Fibroblast of mammary gland (primary cell): Measurements from ENCODE around the gene MS4A3.

Experiments
- DNase-seq: peaks from one replicate; pipeline ENCODE4 v3.0.0-alpha.2; 2010; ENCODE audit warnings: low read depth
- H3K4me3 ChIP-seq: 2 replicates; pipeline ENCODE4 v1.5.1; 2011; ENCODE audit warnings: low read depth, mild to moderate bottlenecking, low read length, moderate library complexity; ENCODE audit not compliant: control insufficient read depth
- TF ChIP-seq, protein P1 (sequence below): conservative IDR thresholded peaks from 2 replicates; pipeline ENCODE4 v1.5.1; 2011; ENCODE audit warnings: low read depth, low read length, inconsistent platforms; ENCODE audit not compliant: control insufficient read depth, insufficient read depth

Gene MS4A3

DNA sequence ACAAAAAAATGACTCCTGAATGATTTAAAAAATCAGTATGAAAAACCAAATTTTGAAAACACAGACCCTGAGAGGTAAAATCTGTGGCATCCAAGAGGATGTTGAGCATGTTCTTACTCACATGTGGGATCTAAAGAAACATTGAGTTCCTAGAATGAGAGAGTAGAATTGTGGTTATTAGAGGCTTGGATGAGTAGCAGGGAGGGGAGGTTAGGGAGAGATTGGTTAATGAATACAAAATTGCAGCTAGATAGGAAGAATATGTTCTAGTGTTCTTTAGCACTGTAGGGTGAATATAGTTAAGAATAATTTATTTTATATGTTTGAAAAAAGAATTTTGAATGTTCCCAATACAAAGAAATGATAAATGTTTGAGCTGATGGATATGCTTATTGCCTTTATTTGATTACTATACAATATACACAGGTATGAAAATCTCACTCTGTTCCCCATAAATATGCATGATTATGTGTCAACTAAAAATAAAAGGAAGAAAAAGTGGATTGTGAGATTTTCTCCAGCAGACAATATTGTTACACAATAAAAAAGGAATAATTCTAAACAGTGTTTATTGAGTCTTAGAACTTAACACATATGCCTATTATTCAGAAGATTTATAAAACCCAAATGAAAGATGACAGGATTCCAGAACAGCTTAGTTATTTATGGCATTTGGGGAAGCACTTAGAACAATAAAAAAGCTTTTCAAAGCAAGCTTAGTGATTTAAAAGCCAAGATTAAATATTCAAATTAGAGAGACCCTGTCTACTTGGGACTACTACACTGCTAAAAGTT lies 60.7 kb downstream of the MS4A3 start:
- TF ChIP-seq, protein P1, sequence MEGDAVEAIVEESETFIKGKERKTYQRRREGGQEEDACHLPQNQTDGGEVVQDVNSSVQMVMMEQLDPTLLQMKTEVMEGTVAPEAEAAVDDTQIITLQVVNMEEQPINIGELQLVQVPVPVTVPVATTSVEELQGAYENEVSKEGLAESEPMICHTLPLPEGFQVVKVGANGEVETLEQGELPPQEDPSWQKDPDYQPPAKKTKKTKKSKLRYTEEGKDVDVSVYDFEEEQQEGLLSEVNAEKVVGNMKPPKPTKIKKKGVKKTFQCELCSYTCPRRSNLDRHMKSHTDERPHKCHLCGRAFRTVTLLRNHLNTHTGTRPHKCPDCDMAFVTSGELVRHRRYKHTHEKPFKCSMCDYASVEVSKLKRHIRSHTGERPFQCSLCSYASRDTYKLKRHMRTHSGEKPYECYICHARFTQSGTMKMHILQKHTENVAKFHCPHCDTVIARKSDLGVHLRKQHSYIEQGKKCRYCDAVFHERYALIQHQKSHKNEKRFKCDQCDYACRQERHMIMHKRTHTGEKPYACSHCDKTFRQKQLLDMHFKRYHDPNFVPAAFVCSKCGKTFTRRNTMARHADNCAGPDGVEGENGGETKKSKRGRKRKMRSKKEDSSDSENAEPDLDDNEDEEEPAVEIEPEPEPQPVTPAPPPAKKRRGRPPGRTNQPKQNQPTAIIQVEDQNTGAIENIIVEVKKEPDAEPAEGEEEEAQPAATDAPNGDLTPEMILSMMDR: no peak
- no peak overlapping the region for H3K4me3 ChIP-seq
- no peak for DNase-seq

DNA sequence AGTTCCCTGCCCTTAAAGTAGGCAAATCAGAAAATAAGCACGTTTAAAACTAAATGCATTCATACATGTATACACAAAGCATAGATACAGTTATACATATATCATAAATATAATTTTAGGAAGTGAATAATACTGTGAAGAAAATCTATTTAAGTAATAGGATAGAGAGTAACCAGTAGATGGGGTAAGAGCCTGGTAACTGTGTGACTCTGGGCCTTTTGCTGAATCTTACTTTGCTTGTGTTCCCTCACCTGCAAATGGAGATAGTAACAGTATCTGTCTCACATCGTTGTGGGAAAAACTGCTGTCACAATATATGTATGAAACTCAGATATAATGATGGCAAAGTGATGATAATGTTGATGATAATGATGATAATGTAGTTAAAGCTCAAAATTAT lies 61.9 kb downstream of the MS4A3 start:
- DNase-seq: no peak

DNA sequence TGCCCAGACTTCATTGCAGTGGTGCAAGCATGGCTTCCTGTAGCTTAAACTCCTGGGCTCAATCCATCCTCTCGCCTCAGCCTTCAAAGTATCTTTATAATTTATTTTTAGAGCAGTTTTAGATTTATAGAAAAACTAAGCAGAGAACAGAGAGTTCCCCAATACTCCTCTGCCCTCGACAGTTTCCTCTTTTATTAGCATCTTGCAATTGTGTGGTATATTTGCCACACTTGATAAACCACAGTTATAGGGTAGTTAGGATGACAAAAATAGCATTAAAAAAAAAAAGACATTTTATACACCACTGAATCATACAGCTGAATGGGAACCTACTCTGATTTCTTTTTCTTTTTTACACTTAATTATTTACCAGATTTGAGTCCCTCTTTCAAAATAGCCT lies 63.2 kb downstream of the MS4A3 start:
- no peak overlapping the region for H3K4me3 ChIP-seq
- TF ChIP-seq, protein P1: no peak
- DNase-seq: no peak

More for the DNA sequence above, 61.9 kb downstream of the MS4A3 start:
- TF ChIP-seq, protein P1: no peak
- no peak overlapping the region for H3K4me3 ChIP-seq
